K562 (cell line): ENCODE measurements around the gene MYOG. TPM values are rescaled to one million over a fixed set of nuclear protein-coding genes. Genes with fewer than 3 reads are reported as not detected.

ENCODE experiments used
- ATAC-seq: fragments of 200-7000 bp; cut with Tn5 transposase; 3 replicates; pipeline ENCODE4 v1.9.1; 2020; ENCODE audit warnings: moderate library complexity
- BruUV-seq: library from RNA; stranded (reverse); fragments of 400-500 nt; replicated peaks from 2 replicates; lab custom pipeline; 2021; lab: Mats Ljungman, UMichigan
- CTCF ChIA-PET: fragments of 300-600 bp; formaldehyde crosslinking; extraction: SDS; loops from one replicate; lab custom pipeline; 2021; ENCODE audit warnings: low intra/inter-chr PET ratio; lab: Yijun Ruan, JAX
- POLR2A ChIA-PET: fragments of 300-600, 350-650 bp; sonication (Branson Sonifier 250); formaldehyde crosslinking; extraction: SDS; loops from one replicate; lab custom pipeline; 2021; ENCODE audit warnings: antibody characterized with exemption, inconsistent platforms; lab: Yijun Ruan, JAX
- DNase-seq, 4 experiments: peaks; one replicate each; pipeline versions ENCODE4 v3.0.0 to v3.0.0-alpha.2; 2011 to 2018; ENCODE audit warnings: low spot score in 3 of 4, mixed read lengths in 3 of 4; ENCODE audit errors: extremely low read depth in 1 of 4
- FAIRE-seq: peaks from 2 replicates; lab custom pipeline; 2011; peaks lifted over from hg19 to GRCh38; lab: Jason Lieb, UNC
- H2AFZ ChIP-seq: 2 replicates; pipeline ENCODE4 v1.6.0; 2011; ENCODE audit warnings: low read depth, low read length, control low read depth, inconsistent platforms
- H3K27ac ChIP-seq: fragments of 200-600 bp; 3 replicates; pipeline ENCODE4 v1.8.0; 2011; ENCODE audit warnings: low read depth, mild to moderate bottlenecking, control low read depth, inconsistent platforms, low read length, moderate library complexity, mixed read lengths; ENCODE audit errors: extremely low read depth
- H3K27me3 ChIP-seq, 2 experiments: fragments of 300-600 bp in 1 of 2; 2 replicates in 1 of 2; 3 replicates in 1 of 2; pipeline versions ENCODE4 v1.6.0 to v1.8.0; 2011; ENCODE audit warnings: inconsistent platforms in 2 of 2, low read length in 2 of 2, mild to moderate bottlenecking in 1 of 2, mixed read lengths in 1 of 2, moderate library complexity in 1 of 2; ENCODE audit not compliant: control insufficient read depth in 2 of 2, insufficient read depth in 2 of 2
- H3K36me3 ChIP-seq: fragments of 300-600 bp; 3 replicates; pipeline ENCODE4 v1.8.0; 2011; ENCODE audit warnings: mild to moderate bottlenecking, low read length, inconsistent platforms; ENCODE audit not compliant: control insufficient read depth, insufficient read depth
- H3K4me1 ChIP-seq, 2 experiments: fragments of 200-600 bp in 1 of 2; replicated peaks in 1 of 2; 2 replicates in 1 of 2; 3 replicates in 1 of 2; pipeline versions ENCODE4 v1.5.1 to v1.8.0; 2011; ENCODE audit warnings: inconsistent platforms in 2 of 2, low read length in 2 of 2, mild to moderate bottlenecking in 1 of 2, mixed read lengths in 1 of 2, moderate library complexity in 1 of 2; ENCODE audit not compliant: control insufficient read depth in 2 of 2, insufficient read depth in 2 of 2
- H3K4me2 ChIP-seq: 2 replicates; pipeline ENCODE4 v1.6.1; 2011; ENCODE audit warnings: low read length, control low read depth, inconsistent platforms, mixed read lengths; ENCODE audit not compliant: insufficient read depth
- H3K4me3 ChIP-seq: fragments of 200-600 bp; sonication (generic), shearing (Covaris generic); 2 replicates; pipeline ENCODE4 v1.5.1; 2016; ENCODE audit warnings: control low read depth, inconsistent platforms
- H3K79me2 ChIP-seq: fragments of 200-600 bp; 3 replicates; pipeline ENCODE4 v1.8.0; 2011; ENCODE audit warnings: low read length, inconsistent platforms; ENCODE audit not compliant: control insufficient read depth, insufficient read depth
- H3K9ac ChIP-seq, 2 experiments: 2 replicates each; pipeline versions ENCODE4 v1.6.0 to v1.6.1; 2011; ENCODE audit warnings: low read depth in 2 of 2, low read length in 2 of 2, control low read depth in 1 of 2, inconsistent platforms in 1 of 2, mild to moderate bottlenecking in 1 of 2, mixed read lengths in 1 of 2; ENCODE audit not compliant: insufficient read depth in 1 of 2
- H3K9me1 ChIP-seq: one replicate; pipeline ENCODE4 v1.6.0; 2011; ENCODE audit warnings: inconsistent platforms, mild to moderate bottlenecking, low read length, moderate library complexity; ENCODE audit not compliant: control insufficient read depth, insufficient read depth
- H3K9me3 ChIP-seq: replicated peaks from 2 replicates; pipeline ENCODE4 v1.5.1; 2011; ENCODE audit warnings: low read depth, low read length, inconsistent platforms; ENCODE audit not compliant: control insufficient read depth, insufficient read depth
- H4K20me1 ChIP-seq: replicated peaks from 2 replicates; pipeline ENCODE4 v1.6.1; 2011; ENCODE audit warnings: low read length, inconsistent platforms, mixed read lengths; ENCODE audit not compliant: control insufficient read depth, insufficient read depth
- BCOR ChIP-seq: fragments of 450-650 bp; IDR thresholded peaks from 2 replicates; pipeline ENCODE4 v1.6.1; 2016
- IRF2 ChIP-seq: sonication (generic); formaldehyde crosslinking; IDR thresholded peaks from 2 replicates; pipeline ENCODE4 v1.8.1; 2022; ENCODE audit warnings: mild to moderate bottlenecking, missing genetic modification reagents
- KDM1A ChIP-seq, 2 experiments: fragments of 450-650 bp; IDR thresholded peaks; 2 replicates each; pipeline ENCODE4 v1.6.1; 2016; ENCODE audit warnings: mild to moderate bottlenecking in 2 of 2
- KLF10 ChIP-seq: fragments of 250-450 bp; sonication (Bioruptor Pico); IDR thresholded peaks from 2 replicates; pipeline ENCODE4 v1.6.1; 2021; ENCODE audit warnings: matching md5 sums
- MBD2 ChIP-seq: sonication (generic); IDR thresholded peaks from 2 replicates; pipeline ENCODE4 v1.6.1; 2016; ENCODE audit warnings: low read depth, borderline replicate concordance
- MYC ChIP-seq, 2 experiments: fragments of 250-450 bp in 1 of 2; sonication (Bioruptor Pico) in 1 of 2; IDR thresholded peaks; 2 replicates each; pipeline versions ENCODE4 v1.5.1 to v1.6.1; 2012 to 2021; ENCODE audit warnings: low read depth in 2 of 2, borderline replicate concordance in 1 of 2, improper control_type of control experiment in 1 of 2, low read length in 1 of 2, mild to moderate bottlenecking in 1 of 2, moderate library complexity in 1 of 2
- POU5F1 ChIP-seq: fragments of 150-350 bp; IDR thresholded peaks from 2 replicates; pipeline ENCODE4 v1.6.1; 2014; ENCODE audit warnings: borderline replicate concordance, low read length, low read depth, mild to moderate bottlenecking; ENCODE audit not compliant: partially characterized antibody
- SMARCC2 ChIP-seq: fragments of 450-650 bp; IDR thresholded peaks from 2 replicates; pipeline ENCODE4 v1.6.1; 2017; ENCODE audit warnings: antibody characterized with exemption, moderate library complexity, mild to moderate bottlenecking, low read depth
- ZBTB7A ChIP-seq: IDR thresholded peaks from 2 replicates; pipeline ENCODE4 v1.6.1; 2011; ENCODE audit warnings: low read depth, mild to moderate bottlenecking, low read length, moderate library complexity, borderline replicate concordance; ENCODE audit not compliant: control insufficient read depth
- ZNF217 ChIP-seq: sonication (generic); formaldehyde crosslinking; IDR thresholded peaks from 2 replicates; pipeline ENCODE4 v1.8.0; 2022; ENCODE audit warnings: mild to moderate bottlenecking, missing genetic modification reagents
- ZNF263 ChIP-seq: sonication (generic); formaldehyde crosslinking; IDR thresholded peaks from 2 replicates; pipeline ENCODE4 v1.8.0; 2022; ENCODE audit warnings: mild to moderate bottlenecking, missing genetic modification reagents, borderline replicate concordance
- ZSCAN29 ChIP-seq: fragments of 450-650 bp; IDR thresholded peaks from 2 replicates; pipeline ENCODE4 v1.6.1; 2017
- WGBS: fragments of 100-300 bp; shearing (Covaris generic); methylation state at CpG from one replicate; pipeline ENCODE4 v1.1.6; 2016; ENCODE audit warnings: low coverage, mixed read lengths; ENCODE audit not compliant: insufficient coverage; ENCODE audit errors: missing lambda C conversion rate; 5-methylcytosine and 5-hydroxymethylcytosine counted together
- in situ Hi-C: fragments of 300-500 bp; cut with MboI; formaldehyde crosslinking; loops from 4 replicates; pipeline ENCODE4 v1.15.0; 2018; ENCODE audit warnings: inconsistent platforms, mixed read lengths
- intact Hi-C: fragments of 100-400 bp; cut with micrococcal nuclease; formaldehyde crosslinking; loops from 2 replicates; pipeline ENCODE4 v1.14.2; 2022
- polyA plus RNA-seq, 8 experiments: library from polyadenylated mRNA; depleted of rRNA in 4 of 8; stranded (reverse) in 5 of 8; unstranded in 3 of 8; fragments of >200 nt; fragmentation: Nextera tagmentation in 2 of 8; fragmentation: Illumina TruSeq in 1 of 8; extraction: Ambion mirVana in 2 of 8; extraction: Trizol in 1 of 8; gene quantifications; 2 replicates each; pipeline versions ENCODE4 v1.2.1 to v1.2.3, GENCODE V29; 2011 to 2014; ENCODE audit warnings: inconsistent platforms in 1 of 8, missing spikeins in 1 of 8
- total RNA-seq, 7 experiments: library from RNA; depleted of rRNA in 6 of 7; stranded (reverse); fragments of >200 nt in 6 of 7; fragmentation: Illumina TruSeq in 2 of 7; extraction: Trizol in 2 of 7; gene quantifications; 2 replicates each; pipeline versions ENCODE4 v1.2.1 to v1.2.3, GENCODE V29; 2011 to 2021; ENCODE audit warnings: low replicate concordance in 1 of 7
- TF ChIP-seq, protein P1 (sequence below), 3 experiments: IDR thresholded peaks in 2 of 3; conservative IDR thresholded peaks in 1 of 3; 2 replicates each; pipeline ENCODE4 v1.5.1; 2011 to 2012; ENCODE audit warnings: low read length in 3 of 3, mild to moderate bottlenecking in 3 of 3, control low read depth in 2 of 3, improper control_type of control experiment in 1 of 3, inconsistent platforms in 1 of 3, low read depth in 1 of 3, mixed read lengths in 1 of 3, moderate library complexity in 1 of 3; ENCODE audit not compliant: insufficient read depth in 2 of 3

The MYOG gene
- total and polyA plus RNA-seq, 9 of the 15 experiments (the other 6 are each of a cell fraction or from before 2014, with no cell fraction given), result not detected

DNA sequence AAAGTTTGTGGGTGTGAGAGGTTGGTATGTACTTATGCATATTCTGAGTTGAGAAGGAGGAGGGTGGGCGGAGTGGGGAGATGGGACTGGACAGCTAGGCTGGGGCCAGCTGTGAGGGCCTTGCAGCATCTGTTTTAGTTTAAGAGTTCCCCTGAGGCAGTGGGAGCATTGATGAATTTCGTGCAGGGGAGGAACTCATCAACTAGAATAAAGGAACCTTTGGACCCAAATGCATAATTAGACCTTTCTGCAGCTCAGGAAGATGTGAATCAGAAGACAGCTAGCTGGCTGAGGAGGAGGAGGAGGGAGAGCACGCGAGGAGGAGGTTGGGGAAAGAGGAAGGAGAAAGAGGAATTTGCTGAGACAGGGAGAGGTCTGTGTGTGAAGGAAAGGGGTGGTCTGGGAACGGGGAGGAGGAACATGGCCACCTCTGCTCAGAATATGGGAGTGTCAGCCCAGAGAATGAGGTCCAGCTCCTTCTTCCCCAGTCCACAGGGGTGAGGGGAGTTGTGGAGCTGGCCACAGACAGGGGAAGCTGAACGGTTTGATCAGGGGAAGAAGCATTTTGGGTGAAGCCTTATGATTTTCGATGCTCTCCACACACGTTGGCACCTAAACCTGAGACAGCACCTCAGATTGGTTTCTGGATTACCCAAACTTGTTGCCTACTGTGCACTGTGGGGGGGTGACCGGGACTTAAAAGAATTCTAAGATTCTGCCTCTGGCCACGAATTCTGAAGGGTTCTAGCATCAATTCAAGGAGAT, 27.7 kb downstream of the MYOG start:
- H3K27ac ChIP-seq, result no peak overlapping the region
- no peak for FAIRE-seq
- ATAC-seq, result no peak
- DNase-seq, result no peak
- no TSS peak for BruUV-seq
- H2AFZ ChIP-seq, result no peak overlapping the region
- no peak overlapping the region for H3K9ac ChIP-seq
- WGBS, result 2% methylated on average over 9 of the region's 10 CpGs
- no peaks in the 10 kb centered on the region for H3K36me3 ChIP-seq
- H3K9me3 ChIP-seq, result no peaks in the 10 kb centered on the region
- peaks cover 4% of the 10 kb centered on the region; the same call in 1 of the 2 replicates for H4K20me1 ChIP-seq
- ChIA-PET CTCF (no interaction called here), POLR2A (interaction anchor here (0.6 to 1.2 kb wide), 4 partner anchors 13 to 139 kb away, joined by 3 to 5 read pairs (median 4); partner anchors contain the start of gene MYOG)
- H3K79me2 ChIP-seq, result no peaks in the 10 kb centered on the region
- H3K4me3 ChIP-seq, result no peak overlapping the region
- H3K4me1 ChIP-seq, result peaks cover 0 to 5% of the 10 kb centered on the region in 2 experiments; a peak in 2 of 5 replicates
- intact Hi-C loops, result no loop called here
- TF ChIP-seq ZNF263 (CRISPR knock-in tag) (peak; percentile 86), ZNF217 (CRISPR knock-in tag) (no peak), ZSCAN29 (no peak)
- H3K4me2 ChIP-seq, result no peak overlapping the region
- in situ Hi-C loops, result no loop called here
- no peaks in the 10 kb centered on the region for H3K9me1 ChIP-seq
- H3K27me3 ChIP-seq, result peaks cover 47 to 90% of the 10 kb centered on the region in 2 experiments

DNA sequence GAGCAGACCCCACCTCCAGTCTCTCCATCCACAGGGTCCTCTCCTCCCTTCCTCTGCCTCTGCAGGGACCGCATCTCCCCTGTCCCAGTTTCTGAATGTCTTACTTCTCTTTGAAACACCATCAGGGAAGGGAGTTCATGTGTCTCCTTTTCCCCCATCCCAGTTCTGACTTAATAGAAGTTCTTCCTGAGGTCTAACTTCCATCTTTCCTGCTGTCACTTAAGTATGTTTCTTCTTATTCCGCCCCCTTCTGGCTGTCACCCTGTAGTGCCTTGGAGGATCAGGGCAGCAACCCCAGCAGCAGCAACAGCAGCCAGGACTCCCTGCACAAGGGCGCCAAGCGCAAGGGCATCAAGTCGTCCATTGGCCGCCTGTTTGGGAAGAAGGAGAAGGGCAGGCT, 29.3 kb downstream of the MYOG start:
- Histone ChIP-seq H3K79me2 (no peaks in the 10 kb centered on the region), H3K4me3 (no peak overlapping the region), H3K9me3 (no peaks in the 10 kb centered on the region), H3K27me3 (peaks cover 56 to 91% of the 10 kb centered on the region in 2 experiments), H3K27ac (no peak overlapping the region), H3K4me1 (peaks cover 0 to 9% of the 10 kb centered on the region in 2 experiments; a peak in 2 of 5 replicates), H3K4me2 (no peak overlapping the region), H2AFZ (no peak overlapping the region), H3K9me1 (no peaks in the 10 kb centered on the region), H3K36me3 (no peaks in the 10 kb centered on the region), H3K9ac (0 out of 4 replicates have a peak overlapping the region, but pooled peaks of 1 of the 2 experiments have one; percentile 5), H4K20me1 (peaks cover 9% of the 10 kb centered on the region; the same call in 1 of the 2 replicates)
- no TSS peak for BruUV-seq
- peak; percentile 30; the same call in 1 of the 3 replicates for ATAC-seq
- ChIA-PET POLR2A (interaction anchor here (0.7 kb wide), 1 partner anchor 9 kb away, joined by 5 read pairs; no protein-coding TSS in a partner anchor), CTCF (no interaction called here)
- intact Hi-C loops, result no loop called here
- in situ Hi-C loops, result no loop called here
- 0% methylated on average over 6 of the region's 6 CpGs for WGBS
- DNase-seq, result peak in 3 of 4 experiments; percentile 31 to 42 (median 38)
- no peak for FAIRE-seq
- no peak for TF ChIP-seq KLF10 (CRISPR knock-in tag)
- peak; percentile 77 for TF ChIP-seq BCOR
- no peak for TF ChIP-seq ZBTB7A
- no peak for TF ChIP-seq MYC (IDR thresholded peaks at IDR 0.05; ENCODE audit: low read depth, low read length)
- no peak for TF ChIP-seq MYC (CRISPR knock-in tag; IDR thresholded peaks at IDR 0.05; ENCODE audit: borderline replicate concordance, low read depth)
- no peak for TF ChIP-seq IRF2 (CRISPR knock-in tag)
- TF ChIP-seq, protein P1, sequence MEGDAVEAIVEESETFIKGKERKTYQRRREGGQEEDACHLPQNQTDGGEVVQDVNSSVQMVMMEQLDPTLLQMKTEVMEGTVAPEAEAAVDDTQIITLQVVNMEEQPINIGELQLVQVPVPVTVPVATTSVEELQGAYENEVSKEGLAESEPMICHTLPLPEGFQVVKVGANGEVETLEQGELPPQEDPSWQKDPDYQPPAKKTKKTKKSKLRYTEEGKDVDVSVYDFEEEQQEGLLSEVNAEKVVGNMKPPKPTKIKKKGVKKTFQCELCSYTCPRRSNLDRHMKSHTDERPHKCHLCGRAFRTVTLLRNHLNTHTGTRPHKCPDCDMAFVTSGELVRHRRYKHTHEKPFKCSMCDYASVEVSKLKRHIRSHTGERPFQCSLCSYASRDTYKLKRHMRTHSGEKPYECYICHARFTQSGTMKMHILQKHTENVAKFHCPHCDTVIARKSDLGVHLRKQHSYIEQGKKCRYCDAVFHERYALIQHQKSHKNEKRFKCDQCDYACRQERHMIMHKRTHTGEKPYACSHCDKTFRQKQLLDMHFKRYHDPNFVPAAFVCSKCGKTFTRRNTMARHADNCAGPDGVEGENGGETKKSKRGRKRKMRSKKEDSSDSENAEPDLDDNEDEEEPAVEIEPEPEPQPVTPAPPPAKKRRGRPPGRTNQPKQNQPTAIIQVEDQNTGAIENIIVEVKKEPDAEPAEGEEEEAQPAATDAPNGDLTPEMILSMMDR (IDR thresholded peaks at IDR 0.05 in 2 of 3, conservative IDR thresholded peaks at IDR 0.05 in 1 of 3; ENCODE audit: insufficient read depth in 2 of 3, low read depth in 1 of 3, low read length in 3 of 3), result peak; percentile 39 to 58 (median 40); a peak in 5 of 6 replicates
- TF ChIP-seq MBD2, result no peak
- TF ChIP-seq POU5F1, result no peak
- TF ChIP-seq KDM1A (IDR thresholded peaks at IDR 0.05), result peak; percentile 11 to 39; a peak in 1 of 4 replicates
- TF ChIP-seq SMARCC2, result no peak
